IMR-90 (cell line): Measurements from ENCODE around the gene PRRX1. TPM values are rescaled to one million over a fixed set of nuclear protein-coding genes. Genes with fewer than 3 reads are reported as not detected.
A peak's percentile ranks its signal among the peaks of the same experiment; 100 is the strongest.

ENCODE experiments used
- ATAC-seq: fragments of 200-7000 bp; cut with Tn5 transposase; 2 replicates; pipeline ENCODE4 v1.9.1; 2020; ENCODE audit warnings: low read depth, mild to moderate bottlenecking, moderate library complexity
- BruUV-seq: library from RNA; stranded (reverse); fragments of 400-500 nt; replicated peaks from 2 replicates; lab custom pipeline; 2021; lab: Mats Ljungman, UMichigan
- CTCF ChIA-PET: fragments of 300-600 bp; formaldehyde crosslinking; extraction: SDS; loops from one replicate; lab custom pipeline; 2021; ENCODE audit warnings: antibody characterized with exemption; lab: Yijun Ruan, JAX
- POLR2A ChIA-PET: fragments of 300-600 bp; sonication (Branson Sonifier 250); formaldehyde crosslinking; loops from one replicate; lab custom pipeline; 2022; ENCODE audit warnings: antibody characterized with exemption; ENCODE audit not compliant: unreplicated experiment; lab: Charles Lee
- DNase-seq: peaks from one replicate; pipeline ENCODE4 v3.0.0; 2013
- H2AFZ ChIP-seq: replicated peaks from 2 replicates; pipeline ENCODE3; 2013; ENCODE audit warnings: low read length, mild to moderate bottlenecking; ENCODE audit not compliant: poor library complexity
- H2AK5ac ChIP-seq: 2 replicates; pipeline ENCODE4 v1.6.1; 2013; ENCODE audit warnings: low read depth, low read length, inconsistent platforms
- H2AK9ac ChIP-seq: replicated peaks from 2 replicates; pipeline ENCODE3; 2013; ENCODE audit warnings: mild to moderate bottlenecking, low read depth, low read length, moderate library complexity; ENCODE audit not compliant: poor library complexity
- H2BK120ac ChIP-seq: 2 replicates; pipeline ENCODE4 v1.6.1; 2013; ENCODE audit warnings: low read depth, low read length, inconsistent platforms
- H2BK15ac ChIP-seq: 3 replicates; pipeline ENCODE4 v1.6.1; 2013; ENCODE audit warnings: low read depth, low read length, inconsistent platforms
- H2BK20ac ChIP-seq: 2 replicates; pipeline ENCODE4 v1.6.1; 2013; ENCODE audit warnings: low read depth, mild to moderate bottlenecking, inconsistent platforms, low read length, moderate library complexity
- H2BK5ac ChIP-seq: 2 replicates; pipeline ENCODE4 v1.6.1; 2013; ENCODE audit warnings: mild to moderate bottlenecking, low read depth, low read length, inconsistent platforms; ENCODE audit not compliant: poor library complexity, severe bottlenecking
- H3K14ac ChIP-seq: replicated peaks from 2 replicates; pipeline ENCODE4 v1.6.1; 2013; ENCODE audit warnings: low read depth, low read length, inconsistent platforms
- H3K18ac ChIP-seq: 2 replicates; pipeline ENCODE4 v1.6.1; 2013; ENCODE audit warnings: low read depth, low read length, control low read depth
- H3K23ac ChIP-seq: 2 replicates; pipeline ENCODE4 v1.6.1; 2013; ENCODE audit warnings: low read depth, low read length, inconsistent platforms
- H3K27ac ChIP-seq: 2 replicates; pipeline ENCODE4 v1.5.1; 2013; ENCODE audit warnings: mild to moderate bottlenecking, control low read depth, low read length; ENCODE audit not compliant: insufficient read depth
- H3K27me3 ChIP-seq: 2 replicates; pipeline ENCODE4 v1.6.1; 2013; ENCODE audit warnings: low read length; ENCODE audit not compliant: control insufficient read depth, insufficient read depth
- H3K36me3 ChIP-seq: 2 replicates; pipeline ENCODE4 v1.6.1; 2013; ENCODE audit warnings: low read length, mixed read lengths; ENCODE audit not compliant: control insufficient read depth, insufficient read depth
- H3K4ac ChIP-seq: 2 replicates; pipeline ENCODE4 v1.6.1; 2013; ENCODE audit warnings: low read depth, low read length, inconsistent platforms
- H3K4me1 ChIP-seq: 2 replicates; pipeline ENCODE4 v1.6.1; 2013; ENCODE audit warnings: low read length, mixed read lengths; ENCODE audit not compliant: control insufficient read depth, insufficient read depth
- H3K4me2 ChIP-seq: 2 replicates; pipeline ENCODE4 v1.6.1; 2013; ENCODE audit warnings: low read depth, mild to moderate bottlenecking, control low read depth, low read length, moderate library complexity
- H3K4me3 ChIP-seq: 2 replicates; pipeline ENCODE4 v1.5.1; 2013; ENCODE audit warnings: low read depth, mild to moderate bottlenecking, control low read depth, low read length, moderate library complexity; ENCODE audit not compliant: insufficient read depth
- H3K56ac ChIP-seq: 2 replicates; pipeline ENCODE4 v1.6.1; 2013; ENCODE audit warnings: low read length, inconsistent platforms; ENCODE audit not compliant: insufficient read depth; ENCODE audit errors: extremely low read depth
- H3K79me1 ChIP-seq, 2 experiments: 2 replicates each; pipeline ENCODE4 v1.6.1; 2013; ENCODE audit warnings: low read length in 2 of 2, inconsistent platforms in 1 of 2, low read depth in 1 of 2
- H3K9ac ChIP-seq: 2 replicates; pipeline ENCODE4 v1.6.1; 2013; ENCODE audit warnings: low read depth, low read length, control low read depth
- H3K9me1 ChIP-seq: 2 replicates; pipeline ENCODE4 v1.6.1; 2013; ENCODE audit warnings: low read length, inconsistent platforms; ENCODE audit not compliant: insufficient read depth
- H3K9me3 ChIP-seq: 2 replicates; pipeline ENCODE4 v1.6.1; 2013; ENCODE audit warnings: low read length; ENCODE audit not compliant: control insufficient read depth, insufficient read depth
- H4K20me1 ChIP-seq: 2 replicates; pipeline ENCODE4 v1.6.1; 2013; ENCODE audit warnings: low read length, inconsistent platforms; ENCODE audit not compliant: insufficient read depth
- H4K5ac ChIP-seq: 2 replicates; pipeline ENCODE4 v1.6.1; 2013; ENCODE audit warnings: mild to moderate bottlenecking, low read depth, low read length, control low read depth
- H4K8ac ChIP-seq, 2 experiments: 2 replicates each; pipeline ENCODE4 v1.6.1; 2013; ENCODE audit warnings: low read depth in 2 of 2, low read length in 2 of 2, control low read depth in 1 of 2, inconsistent platforms in 1 of 2
- H4K91ac ChIP-seq: 2 replicates; pipeline ENCODE4 v1.6.1; 2013; ENCODE audit warnings: low read depth, low read length, inconsistent platforms; ENCODE audit not compliant: insufficient read depth
- BHLHE40 ChIP-seq: fragments of 150-350 bp; IDR thresholded peaks from 2 replicates; pipeline ENCODE4 v1.6.1; 2016; ENCODE audit warnings: mild to moderate bottlenecking, low read depth, low read length
- CEBPB ChIP-seq: IDR thresholded peaks from 2 replicates; pipeline ENCODE4 v1.6.1; 2012; ENCODE audit warnings: low read depth, low read length, improper control_type of control experiment
- CHD1 ChIP-seq: IDR thresholded peaks from 2 replicates; pipeline ENCODE4 v1.6.1; 2012; ENCODE audit warnings: low read depth, low read length, improper control_type of control experiment
- MAZ ChIP-seq: IDR thresholded peaks from 2 replicates; pipeline ENCODE4 v1.6.1; 2012; ENCODE audit warnings: low read depth, mild to moderate bottlenecking, low read length, improper control_type of control experiment, moderate library complexity, borderline replicate concordance
- NFE2L2 ChIP-seq: fragments of 150-350 bp; IDR thresholded peaks from 2 replicates; pipeline ENCODE4 v1.6.1; 2016; ENCODE audit warnings: low read depth, mild to moderate bottlenecking, low read length
- POLR2A ChIP-seq: IDR thresholded peaks from 2 replicates; pipeline ENCODE4 v1.6.1; 2012; ENCODE audit warnings: mild to moderate bottlenecking, low read depth, low read length
- RCOR1 ChIP-seq: IDR thresholded peaks from 2 replicates; pipeline ENCODE4 v1.6.1; 2012; ENCODE audit warnings: mild to moderate bottlenecking, low read length, improper control_type of control experiment; ENCODE audit not compliant: insufficient replicate concordance
- RFX5 ChIP-seq: IDR thresholded peaks from 2 replicates; pipeline ENCODE4 v1.8.0; 2012; ENCODE audit warnings: low read depth, mild to moderate bottlenecking, low read length, moderate library complexity
- SMC3 ChIP-seq: fragments of 150-350 bp; IDR thresholded peaks from 2 replicates; pipeline ENCODE4 v1.6.1; 2016; ENCODE audit warnings: low read depth, mild to moderate bottlenecking, antibody characterized with exemption, low read length, moderate library complexity
- USF2 ChIP-seq: fragments of 150-350 bp; IDR thresholded peaks from 2 replicates; pipeline ENCODE4 v1.6.1; 2017; ENCODE audit warnings: mild to moderate bottlenecking, antibody characterized with exemption, low read length, low read depth
- WGBS, 2 experiments: methylation state at CpG; one replicate each; pipeline versions ENCODE4 v1.1.5 to v1.1.7; 2013; ENCODE audit warnings: missing lambda C conversion rate in 2 of 2; ENCODE audit not compliant: insufficient read length in 1 of 2; ENCODE audit errors: extremely low coverage in 2 of 2; 5-methylcytosine and 5-hydroxymethylcytosine counted together
- dilution Hi-C: fragments of 300-500 bp; cut with HindIII; formaldehyde crosslinking; loops from one replicate; pipeline ENCODE4 v1.14.3; 2018; ENCODE audit warnings: low sequenced_read_pairs; ENCODE audit not compliant: unreplicated experiment
- in situ Hi-C: fragments of 300-500 bp; cut with MboI; formaldehyde crosslinking; loops from 3 replicates; pipeline ENCODE4 v1.14.3; 2019; ENCODE audit warnings: low sequenced_read_pairs, inconsistent platforms, mixed read lengths
- intact Hi-C: fragments of 100-400 bp; cut with micrococcal nuclease; formaldehyde crosslinking; loops from 2 replicates; pipeline ENCODE4 v1.10.0; 2022
- polyA plus RNA-seq, 3 experiments: library from polyadenylated mRNA; depleted of rRNA; stranded (reverse); fragments of >200 nt; gene quantifications; 2 replicates each; pipeline ENCODE4 v1.2.3, GENCODE V29; 2012; ENCODE audit warnings: low replicate concordance in 1 of 3
- total RNA-seq: library from RNA; depleted of rRNA; stranded (reverse); fragments of >200 nt; gene quantifications from 2 replicates; pipeline ENCODE4 v1.2.3, GENCODE V29; 2012
- TF ChIP-seq, protein P1 (sequence below): fragments of 150-350 bp; IDR thresholded peaks from 2 replicates; pipeline ENCODE4 v1.6.1; 2016; ENCODE audit warnings: low read depth, mild to moderate bottlenecking, low read length, moderate library complexity, borderline replicate concordance
- TF ChIP-seq, protein P2 (sequence below): conservative IDR thresholded peaks from 2 replicates; pipeline ENCODE4 v1.5.1; 2012; ENCODE audit warnings: mild to moderate bottlenecking, low read depth, low read length, improper control_type of control experiment

Gene PRRX1
- total and polyA plus RNA-seq, 2 of the 4 experiments (the other 2 are of a cell fraction) = 50.0 to 65.4 TPM

DNA sequence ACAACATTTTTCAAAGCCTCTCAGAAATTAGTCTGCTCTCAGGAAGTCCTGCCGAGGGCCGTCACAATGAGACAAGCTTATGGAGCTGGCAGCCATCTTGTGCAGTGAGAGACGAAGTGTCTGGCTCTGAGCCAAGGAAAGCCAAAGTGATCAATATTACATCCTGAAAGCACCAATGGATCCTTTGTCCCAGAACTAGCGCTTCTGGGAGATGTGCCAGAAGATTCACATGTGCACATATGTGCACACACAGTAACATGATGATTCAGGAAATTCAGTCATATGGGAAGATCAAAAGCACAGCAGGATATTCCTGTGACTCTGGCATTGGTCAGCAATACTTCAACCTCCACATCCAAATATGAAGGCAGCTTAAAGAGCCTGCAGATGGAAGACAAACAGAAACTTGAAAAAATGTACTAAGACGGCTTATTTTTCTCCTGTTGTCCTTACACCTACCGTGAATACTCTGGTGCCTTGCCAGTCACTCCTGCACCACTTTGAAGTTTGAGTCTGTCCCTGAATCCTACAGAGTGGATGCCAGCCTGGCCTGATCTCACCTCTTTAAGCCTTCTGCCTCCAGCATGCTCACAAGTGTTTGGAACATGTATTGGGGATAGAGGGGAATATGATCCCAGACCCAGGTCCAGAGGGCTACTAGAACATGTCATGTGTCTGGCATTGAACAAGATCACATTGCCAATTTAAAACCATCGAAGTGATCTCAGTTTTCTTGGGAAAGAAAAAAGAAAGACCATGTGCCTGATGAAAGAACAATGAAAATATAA lies 44.5 kb upstream of the PRRX1 start:
- H3K9me3 ChIP-seq = peaks cover 8% of the 10 kb centered on the region; the same call in 1 of the 2 replicates
- ATAC-seq (no peak), DNase-seq (peak; percentile 37)
- no peak for TF ChIP-seq SMC3
- TF ChIP-seq, protein P1, sequence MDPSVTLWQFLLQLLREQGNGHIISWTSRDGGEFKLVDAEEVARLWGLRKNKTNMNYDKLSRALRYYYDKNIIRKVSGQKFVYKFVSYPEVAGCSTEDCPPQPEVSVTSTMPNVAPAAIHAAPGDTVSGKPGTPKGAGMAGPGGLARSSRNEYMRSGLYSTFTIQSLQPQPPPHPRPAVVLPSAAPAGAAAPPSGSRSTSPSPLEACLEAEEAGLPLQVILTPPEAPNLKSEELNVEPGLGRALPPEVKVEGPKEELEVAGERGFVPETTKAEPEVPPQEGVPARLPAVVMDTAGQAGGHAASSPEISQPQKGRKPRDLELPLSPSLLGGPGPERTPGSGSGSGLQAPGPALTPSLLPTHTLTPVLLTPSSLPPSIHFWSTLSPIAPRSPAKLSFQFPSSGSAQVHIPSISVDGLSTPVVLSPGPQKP = no peak
- TF ChIP-seq, protein P2, sequence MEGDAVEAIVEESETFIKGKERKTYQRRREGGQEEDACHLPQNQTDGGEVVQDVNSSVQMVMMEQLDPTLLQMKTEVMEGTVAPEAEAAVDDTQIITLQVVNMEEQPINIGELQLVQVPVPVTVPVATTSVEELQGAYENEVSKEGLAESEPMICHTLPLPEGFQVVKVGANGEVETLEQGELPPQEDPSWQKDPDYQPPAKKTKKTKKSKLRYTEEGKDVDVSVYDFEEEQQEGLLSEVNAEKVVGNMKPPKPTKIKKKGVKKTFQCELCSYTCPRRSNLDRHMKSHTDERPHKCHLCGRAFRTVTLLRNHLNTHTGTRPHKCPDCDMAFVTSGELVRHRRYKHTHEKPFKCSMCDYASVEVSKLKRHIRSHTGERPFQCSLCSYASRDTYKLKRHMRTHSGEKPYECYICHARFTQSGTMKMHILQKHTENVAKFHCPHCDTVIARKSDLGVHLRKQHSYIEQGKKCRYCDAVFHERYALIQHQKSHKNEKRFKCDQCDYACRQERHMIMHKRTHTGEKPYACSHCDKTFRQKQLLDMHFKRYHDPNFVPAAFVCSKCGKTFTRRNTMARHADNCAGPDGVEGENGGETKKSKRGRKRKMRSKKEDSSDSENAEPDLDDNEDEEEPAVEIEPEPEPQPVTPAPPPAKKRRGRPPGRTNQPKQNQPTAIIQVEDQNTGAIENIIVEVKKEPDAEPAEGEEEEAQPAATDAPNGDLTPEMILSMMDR = no peak
- TF ChIP-seq MAZ = no peak
- TF ChIP-seq RFX5 = no peak
- TF ChIP-seq POLR2A = no peak
- no peak for TF ChIP-seq CHD1
- TF ChIP-seq RCOR1 = no peak
- no peak for TF ChIP-seq NFE2L2
- no peak for TF ChIP-seq USF2
- no peak for TF ChIP-seq BHLHE40
- no peak for TF ChIP-seq CEBPB
- in situ Hi-C loops = no loop called here
- POLR2A ChIA-PET = no interaction called here
- peak overlapping the region in 1 of 2 experiments; percentile 9; a peak in 2 of 4 replicates for H4K8ac ChIP-seq
- H3K23ac ChIP-seq = no peak overlapping the region
- no peaks in the 10 kb centered on the region; the same call in 1 of the 2 replicates for H3K4me1 ChIP-seq
- CTCF ChIA-PET = no interaction called here
- H2BK20ac ChIP-seq = peak overlapping the region; percentile 63; the same call in 1 of the 2 replicates
- no TSS peak for BruUV-seq
- intact Hi-C loops = no loop called here
- peak overlapping the region; percentile 71; the same call in 1 of the 2 replicates for H2AK5ac ChIP-seq
- H3K36me3 ChIP-seq = no peaks in the 10 kb centered on the region
- no peak overlapping the region for H3K4me2 ChIP-seq
- H3K56ac ChIP-seq = no peak overlapping the region
- no peak overlapping the region for H4K5ac ChIP-seq
- H3K79me1 ChIP-seq = no peaks in the 10 kb centered on the region
- no peak overlapping the region; the same call in 1 of the 2 replicates for H2BK120ac ChIP-seq
- WGBS, 2 experiments = 62% methylated on average over 4 of the region's 7 CpGs; no CpG with 5 or more reads in 1 of the 2 experiments
- no peak overlapping the region for H3K4me3 ChIP-seq
- no peak overlapping the region for H3K27ac ChIP-seq
- H3K14ac ChIP-seq = peak overlapping the region; percentile 74; the same call in 1 of the 2 replicates
- dilution Hi-C loops = no loop called here
- H2BK5ac ChIP-seq = peak overlapping the region; percentile 18
- no peaks in the 10 kb centered on the region for H3K9me1 ChIP-seq
- H3K9ac ChIP-seq = no peak overlapping the region
- no peaks in the 10 kb centered on the region for H3K27me3 ChIP-seq
- H2BK15ac ChIP-seq = no peak overlapping the region
- no peak overlapping the region for H2AK9ac ChIP-seq
- no peak overlapping the region for H2AFZ ChIP-seq
- 0 out of 2 replicates have a peak overlapping the region, but pooled peaks have one; percentile 12 for H3K4ac ChIP-seq
- no peak overlapping the region for H4K91ac ChIP-seq
- peak overlapping the region; percentile 2; the same call in 1 of the 2 replicates for H3K18ac ChIP-seq
- no peaks in the 10 kb centered on the region for H4K20me1 ChIP-seq
